ENCODE measurements around the gene PRDM2.

PRDM2 gene

DNA sequence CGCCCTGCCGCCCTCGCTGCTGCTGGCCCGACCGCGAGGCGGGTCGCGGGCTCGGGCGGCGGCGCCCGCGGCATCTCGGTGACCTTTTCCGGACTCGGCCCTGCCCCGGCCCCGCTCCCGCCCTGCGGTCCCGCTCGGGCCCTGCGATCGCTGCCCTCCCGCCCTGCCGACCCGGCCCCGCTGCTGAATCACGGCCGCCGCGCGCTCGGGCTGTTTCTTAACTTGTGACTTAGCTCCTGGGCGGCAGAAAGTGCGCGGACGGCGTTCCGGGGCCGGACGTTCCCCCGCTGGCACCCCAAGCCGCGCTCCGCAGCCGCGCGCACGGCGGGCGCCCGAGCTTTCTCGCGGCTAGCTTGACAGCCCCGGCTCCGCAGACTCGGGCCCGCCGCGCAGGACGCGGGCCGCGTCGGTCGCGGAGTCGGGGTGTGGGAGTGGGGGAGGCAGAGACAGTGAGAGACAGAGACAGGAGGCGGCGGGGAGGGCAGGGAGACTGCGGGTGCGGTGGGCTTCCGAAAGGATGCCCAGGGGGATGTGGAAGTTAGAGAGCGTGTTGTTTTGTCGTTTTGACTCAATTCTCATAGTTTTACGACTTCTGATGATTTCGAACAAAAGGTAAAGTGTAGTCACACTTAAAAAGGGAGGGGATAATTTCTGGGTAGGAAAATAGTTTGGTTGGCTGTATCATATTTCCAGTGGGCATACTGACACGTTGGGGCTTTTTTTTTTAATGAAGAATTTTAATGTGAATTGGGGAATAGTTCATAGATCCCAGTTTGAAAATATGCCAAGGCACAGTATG lies 49.8 kb downstream of the PRDM2 start:
- H3K4me3 ChIP-seq (ENCODE audit: low read length): peak overlapping the region; percentile 84
- TF ChIP-seq, protein P1, sequence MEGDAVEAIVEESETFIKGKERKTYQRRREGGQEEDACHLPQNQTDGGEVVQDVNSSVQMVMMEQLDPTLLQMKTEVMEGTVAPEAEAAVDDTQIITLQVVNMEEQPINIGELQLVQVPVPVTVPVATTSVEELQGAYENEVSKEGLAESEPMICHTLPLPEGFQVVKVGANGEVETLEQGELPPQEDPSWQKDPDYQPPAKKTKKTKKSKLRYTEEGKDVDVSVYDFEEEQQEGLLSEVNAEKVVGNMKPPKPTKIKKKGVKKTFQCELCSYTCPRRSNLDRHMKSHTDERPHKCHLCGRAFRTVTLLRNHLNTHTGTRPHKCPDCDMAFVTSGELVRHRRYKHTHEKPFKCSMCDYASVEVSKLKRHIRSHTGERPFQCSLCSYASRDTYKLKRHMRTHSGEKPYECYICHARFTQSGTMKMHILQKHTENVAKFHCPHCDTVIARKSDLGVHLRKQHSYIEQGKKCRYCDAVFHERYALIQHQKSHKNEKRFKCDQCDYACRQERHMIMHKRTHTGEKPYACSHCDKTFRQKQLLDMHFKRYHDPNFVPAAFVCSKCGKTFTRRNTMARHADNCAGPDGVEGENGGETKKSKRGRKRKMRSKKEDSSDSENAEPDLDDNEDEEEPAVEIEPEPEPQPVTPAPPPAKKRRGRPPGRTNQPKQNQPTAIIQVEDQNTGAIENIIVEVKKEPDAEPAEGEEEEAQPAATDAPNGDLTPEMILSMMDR (conservative IDR thresholded peaks at IDR 0.05; ENCODE audit: low read depth, low read length): no peak
- DNase-seq (ENCODE audit: low read depth): no peak

DNA sequence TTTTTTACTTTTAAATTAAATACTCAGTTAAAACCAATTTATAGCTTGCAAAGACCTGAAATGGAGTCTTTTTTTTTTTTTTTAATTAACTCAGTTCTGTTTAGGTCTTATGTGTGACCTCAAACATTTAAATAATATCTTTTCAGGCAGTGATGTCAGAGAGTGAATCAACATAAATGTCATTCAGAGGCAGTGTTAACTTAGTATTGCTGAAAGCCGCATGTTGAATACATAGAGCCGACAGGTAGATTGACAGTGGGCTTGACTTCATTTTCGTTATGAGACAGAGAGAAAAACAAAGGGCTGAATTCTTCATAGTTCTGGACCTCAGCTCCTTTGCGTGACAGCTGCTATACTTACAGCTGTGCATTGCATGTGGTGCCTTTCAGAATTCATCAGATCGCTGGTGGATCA lies 51.5 kb downstream of the PRDM2 start:
- DNase-seq (ENCODE audit: low read depth): no peak
- TF ChIP-seq, protein P1 (conservative IDR thresholded peaks at IDR 0.05; ENCODE audit: low read depth, low read length): no peak

DNA sequence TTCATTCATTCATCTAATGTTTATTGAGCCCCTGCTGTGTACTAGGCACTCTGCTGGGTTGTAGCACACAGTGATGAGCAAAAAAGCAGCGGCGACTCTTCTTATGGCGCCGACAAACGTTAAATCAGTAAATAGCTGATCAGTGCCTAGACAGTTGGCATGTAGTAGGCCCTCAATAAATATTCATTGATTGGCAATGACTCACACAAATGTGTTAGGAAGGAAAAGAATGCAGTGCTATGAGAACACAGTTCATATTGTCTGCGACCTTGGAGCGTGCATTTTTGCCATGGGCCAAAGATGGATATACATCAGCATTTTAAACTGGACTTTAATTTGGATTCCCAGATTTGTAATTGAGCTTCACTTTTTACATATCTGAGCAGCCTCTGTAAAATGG lies 52.0 kb downstream of the PRDM2 start:
- DNase-seq (ENCODE audit: low read depth): no peak
- no peak overlapping the region for H3K4me3 ChIP-seq (ENCODE audit: low read length)
- TF ChIP-seq, protein P1 (conservative IDR thresholded peaks at IDR 0.05; ENCODE audit: low read depth, low read length): no peak

More for the DNA sequence above, 51.5 kb downstream of the PRDM2 start:
- H3K4me3 ChIP-seq (ENCODE audit: low read length): no peak overlapping the region

DNA sequence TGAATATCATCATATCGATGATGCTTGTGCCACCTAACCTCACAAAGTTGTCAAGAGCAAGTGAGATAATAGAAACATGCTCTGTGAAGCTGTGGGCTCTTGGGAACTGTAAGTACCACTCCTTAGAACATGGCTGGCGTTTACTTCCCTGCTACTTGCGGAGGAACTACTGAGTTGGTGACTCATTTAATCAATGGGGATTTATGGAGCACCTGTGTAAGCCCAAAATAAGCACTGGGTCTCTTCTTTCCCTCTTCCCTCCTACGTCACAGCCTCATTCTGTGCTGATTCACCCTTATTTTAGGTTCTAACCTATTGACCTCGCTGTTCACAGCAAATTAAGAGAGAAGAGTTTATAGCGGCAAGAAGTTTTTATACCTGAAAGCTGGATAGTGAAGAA lies 52.9 kb downstream of the PRDM2 start:
- H3K4me3 ChIP-seq (ENCODE audit: low read length): no peak overlapping the region
- TF ChIP-seq, protein P1 (conservative IDR thresholded peaks at IDR 0.05; ENCODE audit: low read depth, low read length): no peak
- no peak for DNase-seq (ENCODE audit: low read depth)

DNA sequence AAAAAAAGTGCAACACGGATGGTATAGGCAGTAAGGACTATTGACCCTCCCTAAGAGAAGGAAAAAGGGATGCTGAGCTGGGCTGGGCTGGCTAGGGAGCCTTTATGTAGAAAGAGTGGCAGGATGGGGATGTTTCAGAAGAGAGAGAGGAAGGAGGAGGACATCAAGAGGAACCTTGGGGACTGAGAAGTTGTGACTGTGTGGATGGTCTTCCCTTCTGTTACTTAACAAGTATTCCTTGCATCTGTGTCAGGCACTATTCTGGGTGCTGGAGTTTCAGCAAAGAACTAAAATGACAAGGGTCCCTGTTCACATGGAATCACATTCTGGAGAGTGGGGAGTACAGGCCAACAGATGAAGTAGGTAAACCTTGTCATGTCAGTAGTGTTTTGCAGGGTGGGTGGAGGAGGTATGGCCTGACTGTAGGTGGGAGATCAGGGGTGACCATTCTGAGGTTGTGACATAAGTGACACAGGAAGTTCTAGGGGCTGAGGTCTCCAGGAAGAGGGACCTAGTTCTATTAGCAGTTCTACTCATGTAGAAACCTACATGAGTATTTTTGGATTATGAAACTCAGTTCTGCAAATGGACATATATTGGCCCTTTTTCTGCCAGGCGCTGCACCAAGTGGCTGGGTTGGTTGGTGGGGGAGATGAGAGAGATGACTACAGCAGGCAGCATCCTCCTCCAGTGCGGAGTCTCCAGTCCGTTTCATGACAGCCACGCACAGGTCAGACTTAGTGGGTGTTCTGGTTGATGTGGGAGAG lies 53.8 kb downstream of the PRDM2 start:
- no peak overlapping the region for H3K4me3 ChIP-seq (ENCODE audit: low read length)
- TF ChIP-seq, protein P1 (conservative IDR thresholded peaks at IDR 0.05; ENCODE audit: low read depth, low read length): no peak
- DNase-seq (ENCODE audit: low read depth): no peak

DNA sequence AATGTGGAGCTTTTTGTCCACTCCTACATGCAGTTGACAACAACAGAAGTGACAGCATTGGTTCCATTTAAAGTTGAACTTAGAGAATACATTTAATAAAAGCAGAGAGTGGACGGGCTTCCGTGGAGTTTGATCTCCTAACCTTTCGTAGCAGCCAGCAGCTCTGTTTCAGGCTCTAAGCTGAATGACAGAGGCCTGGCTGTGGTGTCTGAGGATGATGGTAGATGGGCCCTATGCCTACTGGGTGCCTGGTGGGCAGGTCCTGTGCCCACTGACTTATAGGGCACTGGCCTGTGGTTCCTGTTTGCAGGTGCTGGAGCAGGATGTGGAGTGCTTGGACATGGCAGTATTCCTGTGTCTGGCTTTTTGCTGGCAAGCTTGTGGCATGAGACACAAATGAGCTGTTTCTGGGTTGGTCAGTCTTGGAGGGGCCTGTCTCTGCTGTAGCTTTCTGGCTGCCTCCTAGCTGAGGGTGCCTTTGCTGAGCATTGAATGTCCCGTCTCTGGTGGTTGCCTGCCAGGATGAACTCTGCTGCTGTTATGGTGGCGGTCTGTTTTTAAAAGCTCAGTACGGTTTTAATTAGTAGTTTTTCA lies 54.6 kb downstream of the PRDM2 start:
- no peak for DNase-seq (ENCODE audit: low read depth)
- TF ChIP-seq, protein P1 (conservative IDR thresholded peaks at IDR 0.05; ENCODE audit: low read depth, low read length): no peak
- H3K4me3 ChIP-seq (ENCODE audit: low read length): no peak overlapping the region

Measured in retinal pigment epithelial cell (primary cell).